Stimulated activated CD4-positive, alpha-beta T cell treated with anti-CD3 and anti-CD28 coated beads, Interleukin-15, amount 100 ng/mL, for 48 hours (primary cell): ENCODE results near the gene TENM4.

Source experiments
- DNase-seq, 2 donors: peaks; one replicate each; pipeline ENCODE4 v3.0.0-alpha.2; 2020; ENCODE audit warnings: low read depth in 2 of 2

Gene TENM4

DNA sequence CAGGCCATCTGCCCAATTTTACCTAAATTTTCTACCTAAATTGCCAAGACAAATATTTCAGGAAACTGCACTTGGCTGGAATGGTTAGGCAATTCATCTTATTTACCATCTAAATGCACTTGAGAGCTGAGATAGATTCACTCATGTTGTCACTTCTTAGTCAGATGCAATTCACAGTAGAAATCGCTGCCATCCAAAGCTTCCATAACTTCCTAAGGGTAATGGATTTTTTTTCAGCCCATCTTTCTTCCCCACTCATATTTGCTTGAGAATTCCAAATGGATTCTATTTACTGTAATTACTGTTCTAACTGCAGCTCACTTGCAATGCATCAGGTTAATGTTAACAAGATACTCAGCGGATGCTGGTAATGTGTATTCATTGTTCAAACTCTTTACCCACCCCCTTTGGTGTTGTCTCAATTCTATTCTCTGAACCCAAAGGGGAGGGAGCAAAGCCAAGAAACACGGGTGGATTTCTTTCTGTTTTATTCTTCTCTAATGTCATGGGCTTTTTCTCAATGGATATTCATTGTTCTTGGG, 96.0 kb downstream of the TENM4 start:
- no peak for DNase-seq

- DNase-seq: no peak
Observed at GRCh38 chr11:79342686-79343085, 98.1 kb downstream of the TENM4 start.

DNA sequence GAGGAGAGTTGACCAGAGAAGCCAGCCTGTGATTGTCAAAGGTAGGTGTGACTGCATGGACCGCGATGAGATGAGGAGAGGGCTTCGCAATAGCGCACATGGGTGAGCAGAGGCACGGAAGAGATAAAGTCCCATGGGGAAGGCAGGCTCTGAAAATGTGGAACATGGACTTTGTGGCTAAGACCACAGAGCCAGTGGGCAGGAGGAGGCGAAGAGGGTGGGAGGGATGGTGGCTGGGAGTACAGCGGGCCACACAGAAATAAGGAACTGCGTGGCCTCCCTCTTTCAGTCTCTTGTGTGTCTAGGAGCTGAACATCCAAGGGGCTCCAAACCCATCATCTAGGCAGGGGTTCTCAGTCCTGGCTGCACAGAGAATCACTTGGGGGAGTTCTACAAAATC, 98.6 kb downstream of the TENM4 start:
- DNase-seq: no peak

- no peak for DNase-seq
Observed at GRCh38 chr11:79340535-79340934, 100.3 kb downstream of the TENM4 start.

DNA sequence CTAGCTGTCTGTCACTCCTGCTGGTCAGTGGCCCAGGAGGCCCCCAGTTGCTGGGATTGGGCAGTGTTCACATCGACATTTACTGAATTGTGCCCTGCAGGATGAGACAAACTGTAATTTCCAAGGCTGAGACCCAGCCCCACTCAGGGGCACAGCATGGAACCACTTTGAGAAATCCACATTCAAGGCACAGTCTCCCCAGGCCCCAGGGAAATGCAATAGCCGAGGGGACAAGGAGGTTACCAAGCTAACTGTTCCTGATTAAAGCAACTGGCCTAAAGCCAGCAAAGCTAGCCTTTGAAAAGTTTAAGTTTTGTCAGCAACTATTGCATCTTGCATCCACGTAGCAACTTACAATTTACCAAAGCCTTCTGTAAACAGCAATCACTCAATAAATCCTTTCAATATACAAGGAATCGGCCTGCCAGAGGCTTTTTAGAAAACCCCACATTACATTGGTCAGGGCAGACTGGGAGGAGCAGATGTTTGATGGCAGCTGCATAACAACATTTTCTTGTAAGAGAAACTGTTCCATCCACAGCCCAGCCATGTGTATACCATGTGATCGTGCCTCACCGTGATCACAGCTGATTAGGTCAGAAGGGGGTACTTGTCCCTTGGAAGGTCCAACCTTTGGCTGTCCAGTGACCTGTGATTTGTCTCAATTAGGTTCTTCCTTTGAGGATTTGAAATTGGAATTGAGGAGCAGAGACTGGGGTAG, 103.9 kb downstream of the TENM4 start:
- no peak for DNase-seq

DNA sequence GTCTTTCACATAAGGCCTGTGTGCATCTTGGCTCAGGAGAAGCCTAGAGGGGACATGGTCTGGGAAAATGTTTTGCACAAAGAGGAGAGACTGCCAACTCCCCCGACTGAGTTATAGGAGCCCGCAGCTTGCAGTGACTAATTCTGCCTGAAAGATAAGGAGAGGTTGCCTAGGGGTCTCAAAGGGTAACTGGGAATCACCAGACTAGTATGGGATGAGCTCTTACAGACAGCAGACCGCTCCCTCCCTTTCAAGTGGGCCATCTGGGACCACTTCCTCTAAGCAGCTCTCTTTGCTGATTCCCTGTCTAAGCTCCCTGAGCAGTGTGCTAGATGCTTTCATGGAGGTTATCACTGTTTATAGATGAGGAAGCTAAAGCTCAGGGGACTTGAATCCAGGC, 105.1 kb downstream of the TENM4 start:
- DNase-seq: no peak

DNA sequence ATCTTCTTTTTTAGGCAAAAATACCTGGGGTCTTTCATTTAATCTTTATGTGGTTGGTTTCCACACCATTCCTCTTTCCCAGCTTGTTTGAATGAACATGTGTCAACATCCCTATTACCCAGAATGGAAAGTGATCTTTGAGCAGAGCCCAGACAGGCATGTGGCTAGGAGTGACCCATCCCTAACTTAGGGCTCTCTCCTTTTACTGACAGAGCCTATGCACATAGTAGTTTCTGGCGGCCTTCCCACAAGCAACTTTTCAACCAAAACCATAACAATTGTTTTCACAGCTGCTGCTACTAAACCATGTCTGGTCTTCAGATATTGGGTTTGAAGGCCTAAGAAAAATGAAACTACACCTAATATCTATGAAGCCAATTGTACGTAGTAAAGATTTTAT, 107.5 kb downstream of the TENM4 start:
- DNase-seq: no peak

GRCh38 chr11:79332017-79332416, 108.8 kb downstream of the TENM4 start:
- DNase-seq: no peak

DNA sequence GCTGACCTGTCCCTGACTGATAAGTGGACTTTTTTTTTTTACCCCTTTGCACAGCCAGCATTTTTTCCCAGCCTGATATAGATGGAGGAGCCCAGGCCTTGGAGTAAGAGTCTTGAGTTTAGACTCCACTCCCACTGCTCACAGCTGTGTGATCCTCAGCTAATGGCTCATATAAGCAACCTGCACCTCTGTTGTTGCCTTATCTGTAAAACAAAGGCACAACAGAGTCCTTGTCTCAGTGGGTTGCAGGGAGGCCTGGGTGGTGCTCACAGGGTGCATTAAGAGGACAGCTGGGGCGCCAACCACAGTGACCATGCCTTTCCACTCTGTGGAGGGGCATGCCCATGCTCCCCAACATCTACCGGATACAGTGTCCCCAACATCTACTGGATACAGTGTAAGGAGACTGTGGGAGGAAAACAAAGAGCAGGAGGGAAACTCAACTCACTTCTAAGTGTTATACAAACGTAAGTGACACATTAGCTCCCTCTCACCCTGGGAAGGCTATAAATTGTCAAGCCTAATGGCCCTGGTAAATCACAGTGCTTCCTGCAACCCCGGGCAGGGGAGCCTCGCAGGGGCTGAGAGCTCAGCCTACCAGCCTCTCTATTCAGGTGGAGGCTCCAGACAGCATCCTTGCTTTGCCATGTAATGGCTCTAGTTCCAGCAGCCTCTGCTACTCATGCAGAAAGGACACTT, 109.5 kb downstream of the TENM4 start:
- DNase-seq: no peak

DNA sequence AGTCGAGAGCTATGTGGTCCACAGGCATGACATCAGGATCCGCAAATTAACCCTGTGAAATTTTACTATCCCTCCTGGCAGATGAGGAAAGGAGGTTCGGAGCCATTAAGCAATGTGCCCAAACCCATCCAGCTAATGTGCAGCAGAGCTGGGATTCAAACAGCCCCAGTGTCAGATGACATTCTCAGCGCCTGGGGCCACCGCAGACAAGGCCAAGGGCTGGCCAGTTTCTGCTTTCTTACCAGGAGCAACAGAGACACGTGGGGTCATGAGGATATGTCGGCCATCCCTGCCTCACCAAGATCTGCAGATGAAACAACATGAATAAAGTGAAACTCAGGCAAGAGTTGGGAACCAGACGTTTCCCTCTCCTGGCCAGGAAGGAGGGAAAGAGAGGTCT, 110.2 kb downstream of the TENM4 start:
- no peak for DNase-seq

DNA sequence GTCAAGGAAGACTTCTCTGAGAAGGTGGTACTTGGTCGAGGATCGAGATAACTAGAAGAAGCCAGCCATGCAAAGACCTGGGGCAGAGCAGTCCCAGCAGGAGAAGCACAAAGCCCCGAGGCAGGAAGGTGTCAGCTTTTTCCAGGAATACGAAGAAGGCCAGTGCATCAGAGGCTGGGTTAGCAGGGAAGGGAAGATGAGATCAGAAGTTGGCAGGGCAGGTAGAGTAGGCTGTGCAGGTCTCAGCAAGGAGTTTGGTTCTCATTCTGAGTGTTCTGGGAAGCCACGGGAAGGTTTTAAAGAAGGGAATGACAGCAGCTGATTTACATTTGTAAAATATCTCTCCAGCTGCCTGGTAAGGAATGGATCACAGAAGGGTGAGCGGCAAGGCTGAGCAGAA, 111.3 kb downstream of the TENM4 start:
- DNase-seq: no peak

DNA sequence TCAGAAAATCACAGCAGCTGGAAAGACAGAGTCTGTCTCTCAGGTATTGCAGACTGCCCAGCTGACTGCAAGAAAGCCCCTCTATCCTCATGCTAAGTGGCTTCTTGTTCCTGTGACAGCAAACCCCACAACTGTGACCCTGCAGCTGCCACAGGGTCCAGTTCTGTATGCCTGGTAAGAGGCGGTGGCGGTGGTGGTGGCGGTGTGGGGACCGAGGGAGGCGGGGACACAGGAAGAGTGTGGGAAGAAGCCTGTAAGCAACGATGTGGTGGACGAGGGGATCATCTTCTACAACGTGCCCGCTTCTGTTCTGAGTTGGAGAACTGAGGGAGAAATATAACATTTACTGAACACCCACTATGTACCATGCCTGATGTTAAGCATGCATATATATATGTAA, 112.4 kb downstream of the TENM4 start:
- DNase-seq: no peak

DNA sequence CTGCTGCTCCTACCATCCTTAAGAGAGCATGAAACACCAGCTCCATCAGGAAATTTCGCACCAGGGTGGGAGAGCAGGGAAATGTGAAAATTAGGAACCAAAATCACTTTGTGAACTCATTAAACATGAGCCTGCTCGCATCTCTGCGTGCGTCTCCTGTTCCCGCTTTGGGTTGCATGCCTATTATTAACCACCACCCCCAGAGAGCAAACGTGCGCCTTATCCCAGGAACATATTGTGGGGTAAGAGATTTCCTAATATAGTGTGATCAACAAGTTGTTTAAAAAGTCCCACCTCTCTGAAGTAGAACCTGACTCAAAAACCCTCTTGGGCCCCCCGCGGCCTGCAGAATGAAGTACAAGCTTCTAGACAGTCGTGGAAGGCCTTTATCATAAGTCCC, 115.0 kb downstream of the TENM4 start:
- DNase-seq: no peak

DNA sequence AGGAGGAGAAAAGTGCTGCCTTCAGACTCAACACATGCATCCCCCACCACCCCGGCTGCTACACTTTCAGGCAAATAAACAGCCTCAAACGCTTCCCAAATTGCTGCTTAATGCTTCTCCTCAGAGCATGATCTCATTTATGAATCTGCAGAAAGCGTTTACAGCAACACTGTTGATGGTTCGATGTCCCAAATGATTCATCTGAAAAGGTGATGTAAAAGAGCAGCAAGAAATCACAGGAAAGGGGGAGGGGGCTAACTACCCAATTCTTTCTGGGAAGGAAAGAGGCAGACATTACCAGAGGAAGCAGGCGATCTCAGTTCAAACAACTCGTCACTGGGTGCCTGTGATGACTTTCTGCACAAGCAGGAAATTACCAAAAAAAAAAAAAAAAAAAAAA, 119.6 kb downstream of the TENM4 start:
- DNase-seq: no peak

DNA sequence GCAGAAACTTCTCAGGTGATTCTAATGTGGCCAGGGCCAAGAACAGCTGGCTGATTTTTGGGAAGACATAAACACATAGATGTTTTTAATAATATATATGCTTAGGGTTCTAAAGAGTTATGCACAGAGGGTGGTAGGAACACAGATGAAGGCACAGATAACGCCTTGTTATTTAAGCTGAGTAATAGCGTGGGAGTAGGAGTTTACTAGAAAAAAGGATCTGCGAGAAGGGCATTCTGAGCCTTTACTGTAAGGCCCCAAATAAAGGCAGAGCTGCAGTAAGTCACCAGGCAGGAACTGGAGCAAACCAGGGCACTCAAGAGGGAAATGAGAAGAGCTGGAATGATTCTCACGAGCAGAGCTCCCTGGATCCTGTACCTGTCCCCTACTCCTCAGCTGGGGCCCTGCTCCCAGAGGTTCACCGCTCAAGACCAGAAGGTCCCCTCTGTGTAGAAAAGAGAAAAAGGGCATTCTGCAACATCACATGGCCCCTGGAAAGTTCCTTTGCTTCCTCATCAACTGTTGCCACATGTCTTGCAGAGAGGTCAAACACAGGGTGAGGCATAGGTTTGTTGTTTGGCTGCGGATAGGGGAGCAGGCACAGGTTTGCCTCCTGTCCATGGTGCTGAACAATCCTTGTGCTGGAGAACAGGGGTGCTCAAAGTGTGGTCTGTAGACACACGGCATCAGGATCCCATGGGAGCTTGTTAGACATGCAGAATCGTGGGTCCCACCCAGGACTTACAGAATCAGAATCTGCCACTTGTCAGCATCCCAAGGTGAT, 125.7 kb downstream of the TENM4 start:
- no peak for DNase-seq

DNA sequence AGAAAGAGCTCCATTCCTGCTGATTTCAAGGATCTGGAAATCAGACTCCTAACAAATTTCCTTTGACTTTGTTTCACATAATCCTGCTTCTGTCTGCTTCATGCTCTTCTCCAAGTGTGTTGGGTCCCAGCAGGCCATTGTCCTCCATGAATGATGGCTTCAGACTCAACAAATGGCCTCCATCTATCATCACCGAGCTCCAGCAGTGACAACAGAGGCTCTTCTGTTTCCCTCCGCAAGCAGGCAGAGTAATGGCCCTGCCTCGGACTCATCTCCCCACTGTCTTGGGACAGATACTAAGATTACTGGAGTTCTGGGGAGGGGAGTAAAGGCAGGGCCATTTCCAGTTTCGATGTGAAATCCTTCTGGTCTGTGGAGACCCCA, 127.3 kb downstream of the TENM4 start:
- DNase-seq: no peak

DNA sequence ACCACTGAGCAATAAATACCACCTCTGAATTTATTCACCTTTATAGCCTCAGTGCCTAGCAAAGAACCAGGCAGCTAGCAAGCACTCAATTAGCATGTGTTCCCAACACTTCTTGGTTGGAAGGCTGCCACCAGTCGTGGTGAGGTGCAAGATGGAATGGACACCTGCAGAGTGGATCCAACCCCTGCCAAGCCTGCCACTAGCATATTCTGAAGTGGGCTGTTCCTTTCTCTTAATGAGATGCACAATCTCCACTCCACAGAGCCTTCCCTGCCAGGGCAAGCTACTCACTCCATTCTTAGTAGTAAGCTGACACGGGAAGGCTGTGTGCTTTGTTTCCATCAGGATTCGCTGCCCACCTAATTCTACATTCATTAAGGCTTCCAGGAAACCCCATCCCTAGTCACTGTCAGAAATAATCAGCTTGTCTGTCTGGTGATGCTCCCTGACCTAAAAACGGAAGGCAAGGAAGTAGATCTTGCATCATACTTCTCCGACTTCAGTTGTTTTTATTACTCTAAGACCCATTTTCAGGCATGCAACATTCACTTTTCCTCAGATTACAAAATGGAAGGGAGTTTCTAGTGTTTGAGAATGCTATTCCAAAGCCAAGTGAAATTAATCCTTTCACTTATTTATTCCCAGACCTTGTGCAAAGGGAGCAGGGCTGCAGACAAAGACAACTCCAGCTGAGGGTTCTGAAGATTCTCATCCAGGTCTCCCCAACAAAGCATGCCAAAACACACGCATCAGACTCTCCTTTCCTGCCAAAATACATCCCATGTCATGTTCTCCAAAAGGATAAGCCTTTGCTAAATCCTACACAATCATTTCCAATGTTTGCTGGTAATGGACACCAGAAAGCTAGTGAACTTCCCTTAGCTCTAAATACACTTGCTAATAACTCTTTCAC, 128.0 kb downstream of the TENM4 start:
- DNase-seq: no peak

GRCh38 chr11:79311461-79311860, 129.4 kb downstream of the TENM4 start:
- DNase-seq: no peak

GRCh38 chr11:79309407-79309806, 131.4 kb downstream of the TENM4 start:
- DNase-seq: no peak

GRCh38 chr11:79308429-79308828, 132.4 kb downstream of the TENM4 start:
- no peak for DNase-seq

DNA sequence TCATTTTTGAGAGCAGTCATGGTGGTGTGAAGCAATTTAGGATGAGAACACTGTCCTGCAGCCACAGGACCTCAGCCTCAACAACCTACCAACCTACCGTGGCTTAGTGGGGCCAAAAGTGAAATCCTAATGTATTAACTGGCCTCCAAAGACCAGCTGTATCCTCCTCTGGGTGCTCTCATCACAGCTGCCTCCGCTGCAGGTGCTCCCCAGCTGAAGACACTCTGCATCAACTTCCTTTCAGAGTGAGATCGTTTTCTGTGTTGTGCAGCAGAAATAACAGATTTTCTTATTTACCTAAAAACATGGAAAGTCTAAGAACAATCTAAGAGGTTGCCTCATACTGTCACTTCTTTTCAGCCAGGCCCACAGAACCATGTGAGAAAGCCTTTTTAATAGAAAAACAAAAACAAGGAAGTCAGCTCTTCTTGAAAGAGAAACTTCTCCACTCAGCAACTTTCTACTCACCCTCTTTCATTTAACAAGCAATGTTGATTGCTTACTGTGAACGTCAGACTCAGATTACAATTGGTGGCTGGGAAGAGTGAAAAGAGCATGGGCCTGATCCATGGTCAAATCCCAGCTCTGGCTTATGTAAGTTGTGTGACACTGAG, 136.1 kb downstream of the TENM4 start:
- no peak for DNase-seq
